GM10266 (cell line): Measurements from ENCODE around the gene FARSB.

Experiments
- DNase-seq: peaks from one replicate; pipeline ENCODE4 v3.0.0; 2012; ENCODE audit errors: extremely low spot score
- TF ChIP-seq, protein P1 (sequence below): IDR thresholded peaks from 2 replicates; pipeline ENCODE4 v1.5.1; 2012; ENCODE audit warnings: mild to moderate bottlenecking, low read depth; ENCODE audit not compliant: control insufficient read depth, insufficient read depth; ENCODE audit errors: missing control alignments

The FARSB gene

DNA sequence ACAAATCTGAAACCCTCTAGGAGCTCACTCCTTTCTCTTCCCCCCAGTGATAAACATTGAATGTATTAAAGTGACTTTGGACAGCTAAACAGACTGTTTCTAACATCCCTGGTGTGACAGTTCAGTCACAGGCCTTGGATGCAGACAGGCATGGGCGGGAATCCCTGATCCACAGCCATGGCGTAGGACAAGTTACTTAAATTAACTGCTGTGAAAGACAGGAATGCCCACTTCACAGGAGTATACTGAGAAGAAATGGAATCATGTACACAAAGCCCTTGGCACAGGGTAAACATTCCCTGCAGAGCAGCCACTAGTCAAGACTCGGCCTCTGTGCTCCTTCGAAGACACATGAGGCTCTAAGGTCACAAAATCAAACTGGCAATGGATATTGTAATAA is 34.0 kb downstream of the FARSB start:
- TF ChIP-seq, protein P1, sequence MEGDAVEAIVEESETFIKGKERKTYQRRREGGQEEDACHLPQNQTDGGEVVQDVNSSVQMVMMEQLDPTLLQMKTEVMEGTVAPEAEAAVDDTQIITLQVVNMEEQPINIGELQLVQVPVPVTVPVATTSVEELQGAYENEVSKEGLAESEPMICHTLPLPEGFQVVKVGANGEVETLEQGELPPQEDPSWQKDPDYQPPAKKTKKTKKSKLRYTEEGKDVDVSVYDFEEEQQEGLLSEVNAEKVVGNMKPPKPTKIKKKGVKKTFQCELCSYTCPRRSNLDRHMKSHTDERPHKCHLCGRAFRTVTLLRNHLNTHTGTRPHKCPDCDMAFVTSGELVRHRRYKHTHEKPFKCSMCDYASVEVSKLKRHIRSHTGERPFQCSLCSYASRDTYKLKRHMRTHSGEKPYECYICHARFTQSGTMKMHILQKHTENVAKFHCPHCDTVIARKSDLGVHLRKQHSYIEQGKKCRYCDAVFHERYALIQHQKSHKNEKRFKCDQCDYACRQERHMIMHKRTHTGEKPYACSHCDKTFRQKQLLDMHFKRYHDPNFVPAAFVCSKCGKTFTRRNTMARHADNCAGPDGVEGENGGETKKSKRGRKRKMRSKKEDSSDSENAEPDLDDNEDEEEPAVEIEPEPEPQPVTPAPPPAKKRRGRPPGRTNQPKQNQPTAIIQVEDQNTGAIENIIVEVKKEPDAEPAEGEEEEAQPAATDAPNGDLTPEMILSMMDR: no peak

GRCh38 chr2:222615320-222615719 is 40.6 kb downstream of the FARSB start:
- no peak for DNase-seq
- TF ChIP-seq, protein P1: no peak

More for the DNA sequence above, 34.0 kb downstream of the FARSB start:
- DNase-seq: no peak

- peak; percentile 62 for DNase-seq
- TF ChIP-seq, protein P1: peak; percentile 78
Observed at GRCh38 chr2:222613715-222614331, 42.1 kb downstream of the FARSB start.

DNA sequence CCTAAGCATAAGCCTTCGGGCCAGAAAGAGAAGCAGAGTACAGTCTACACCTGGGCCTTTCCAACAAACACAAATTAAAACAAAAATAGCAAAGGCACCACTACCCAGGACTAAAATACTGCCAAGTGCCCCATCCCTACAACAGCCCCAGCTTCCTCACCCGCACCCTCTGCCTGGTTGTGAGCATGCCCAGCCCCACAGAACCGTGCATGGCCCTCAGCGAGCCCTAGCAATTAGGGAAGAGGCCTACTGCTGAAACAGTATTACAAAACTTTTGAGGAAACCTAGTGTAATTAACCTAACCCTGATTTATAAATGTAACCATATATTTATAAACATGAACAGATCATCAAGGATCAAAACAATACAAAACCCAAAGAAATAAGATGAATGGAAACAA is 44.2 kb downstream of the FARSB start:
- DNase-seq: no peak
- TF ChIP-seq, protein P1: no peak

GRCh38 chr2:222610746-222611145 is 45.1 kb downstream of the FARSB start:
- DNase-seq: no peak
- TF ChIP-seq, protein P1: peak; percentile 9

DNA sequence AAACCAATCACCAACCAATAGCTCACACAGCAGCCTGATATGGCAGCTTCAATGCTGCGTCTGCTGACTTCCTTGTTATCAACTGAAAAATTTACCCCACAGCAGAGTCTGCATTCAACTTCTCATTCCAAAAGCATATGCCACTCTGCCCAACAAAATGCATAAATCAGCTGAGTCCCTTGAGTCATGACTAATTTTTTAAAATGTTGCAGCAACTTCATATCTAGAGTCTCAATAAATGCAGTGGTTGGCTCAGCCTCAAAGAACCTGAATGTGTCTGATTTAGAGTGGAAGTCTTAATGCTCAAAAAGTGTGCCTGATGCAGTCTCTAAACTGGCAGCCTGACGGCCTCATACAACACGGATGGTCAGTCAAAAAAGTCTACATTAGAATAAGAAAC is 46.5 kb downstream of the FARSB start:
- no peak for DNase-seq
- TF ChIP-seq, protein P1: no peak

DNA sequence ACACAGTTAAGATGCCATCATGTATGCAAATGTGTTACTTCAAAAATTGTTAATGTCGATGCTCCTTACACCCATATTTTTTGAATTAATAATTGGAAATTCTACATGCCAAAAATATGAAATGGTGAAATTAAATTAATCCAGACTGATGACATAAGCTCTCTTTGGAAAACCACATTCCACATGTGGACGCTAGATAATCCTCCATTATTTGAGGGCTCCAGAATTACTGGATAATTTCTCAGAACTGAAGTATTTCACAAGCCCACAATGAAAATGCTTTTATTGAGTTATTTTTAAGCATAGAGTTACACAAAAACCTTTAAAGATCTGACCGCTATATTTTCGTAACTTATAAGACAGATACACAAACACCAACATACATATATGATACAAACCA is 47.8 kb downstream of the FARSB start:
- DNase-seq: no peak

More for the DNA sequence above, 47.8 kb downstream of the FARSB start:
- TF ChIP-seq, protein P1: no peak
